GM15510 (cell line): Measurements from ENCODE around the gene RNF152.

ENCODE experiments used
- POLR2A ChIP-seq: IDR thresholded peaks from 3 replicates; pipeline ENCODE4 v1.6.1; 2011; ENCODE audit warnings: borderline replicate concordance; ENCODE audit not compliant: insufficient read length; ENCODE audit errors: extremely low read depth

Gene RNF152

DNA sequence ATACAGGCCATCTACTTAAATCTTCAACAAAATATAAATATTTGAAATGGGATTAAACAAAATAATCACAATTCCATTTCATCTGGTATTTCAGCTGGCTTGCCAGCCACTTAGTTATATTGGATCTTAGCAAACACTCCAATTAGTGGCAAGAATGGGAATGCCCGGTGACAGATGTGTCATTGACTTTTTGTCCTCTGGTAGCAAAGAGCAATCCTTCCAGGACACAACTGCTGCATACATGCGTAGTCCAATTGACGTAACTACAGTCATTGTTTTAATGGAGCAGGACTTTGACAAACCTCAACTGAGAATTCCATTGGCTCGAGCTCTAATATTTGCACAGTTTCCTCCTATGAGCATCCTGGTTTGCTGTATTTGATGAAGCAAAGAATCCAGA is 69.9 kb downstream of the RNF152 start:
- no peak for TF ChIP-seq POLR2A

DNA sequence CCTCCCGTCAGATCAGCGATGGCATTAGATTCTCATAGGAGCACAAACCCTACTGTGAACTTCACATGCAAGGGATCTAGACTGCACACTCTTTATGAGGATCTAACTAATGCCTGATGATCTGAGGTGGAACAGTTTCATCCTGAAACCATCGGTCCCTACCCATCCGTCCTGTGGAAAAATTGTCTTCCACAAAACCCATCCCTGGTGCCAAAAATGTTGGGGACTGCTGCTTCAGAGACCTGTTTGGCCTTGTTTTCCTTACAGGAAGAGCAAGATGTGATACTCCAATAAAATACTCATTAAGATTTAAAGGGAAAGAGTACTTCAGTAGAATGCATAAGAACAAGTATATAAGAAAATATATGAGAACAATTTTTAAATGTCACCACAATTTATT is 71.1 kb downstream of the RNF152 start:
- no peak for TF ChIP-seq POLR2A

DNA sequence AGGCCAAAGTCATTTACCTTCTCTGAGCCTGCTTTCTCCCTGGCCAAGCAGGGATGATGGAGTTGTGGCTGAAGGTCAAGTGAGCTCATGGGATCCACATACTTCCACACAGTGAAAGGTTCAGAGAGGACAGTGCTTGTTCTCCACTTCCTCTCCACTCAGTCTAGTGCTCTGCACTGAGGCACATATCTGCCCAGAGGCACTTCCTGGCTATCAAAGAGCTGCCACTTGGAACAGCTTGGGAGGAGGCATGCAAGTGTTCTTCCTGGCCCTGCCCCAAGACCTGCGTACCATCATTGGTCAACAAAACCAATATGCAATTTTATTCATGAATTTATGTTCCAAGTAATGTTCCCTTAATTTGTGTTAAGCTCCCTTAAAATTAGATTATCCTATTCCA is 71.9 kb downstream of the RNF152 start:
- TF ChIP-seq POLR2A = no peak

DNA sequence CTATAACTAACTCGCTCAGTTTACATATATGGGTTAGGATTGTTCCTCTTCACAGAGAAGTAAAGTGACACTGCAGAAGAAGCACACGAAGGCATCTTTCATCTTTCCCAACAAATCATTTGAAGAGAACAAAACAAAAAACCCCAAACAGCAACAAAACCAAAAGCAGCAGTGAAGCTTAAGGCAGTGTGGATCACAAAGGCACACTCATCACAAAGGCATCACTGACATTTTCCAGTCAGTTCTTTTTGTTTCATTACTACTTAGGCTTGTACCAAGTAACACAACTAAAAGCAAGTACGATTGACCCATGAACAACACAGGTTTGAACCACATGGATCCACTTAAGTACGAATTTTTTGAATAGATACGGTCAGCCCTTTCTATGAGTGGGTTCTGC is 75.7 kb downstream of the RNF152 start:
- TF ChIP-seq POLR2A = no peak

DNA sequence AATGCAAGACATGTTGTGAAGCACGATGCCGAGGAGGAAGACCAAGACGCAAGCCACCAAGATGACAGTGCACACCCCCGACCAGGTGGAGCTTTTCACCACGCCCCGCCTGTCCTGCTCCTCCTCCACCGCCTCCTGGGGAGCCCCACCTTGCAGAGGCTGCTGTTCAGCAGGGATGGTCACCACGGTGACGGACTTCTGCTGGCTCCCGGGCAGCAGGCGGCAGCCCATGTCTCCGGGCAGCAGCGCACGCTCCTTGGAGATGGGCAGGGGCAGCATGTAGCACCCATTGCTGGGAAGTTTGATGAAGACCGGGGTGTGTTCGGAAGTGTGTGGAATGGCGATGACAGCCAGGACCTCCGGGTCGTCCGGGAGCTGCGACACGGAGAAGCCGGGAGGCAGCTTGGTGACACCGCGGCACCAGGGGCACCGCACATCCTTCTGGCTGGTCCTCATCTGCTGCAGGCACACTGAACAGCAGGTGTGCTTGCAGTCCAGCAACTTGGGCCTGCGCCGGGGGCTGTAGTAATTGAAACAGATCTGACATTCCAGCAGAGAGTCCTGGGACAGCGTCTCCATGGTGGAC is 76.8 kb downstream of the RNF152 start:
- TF ChIP-seq POLR2A = no peak

DNA sequence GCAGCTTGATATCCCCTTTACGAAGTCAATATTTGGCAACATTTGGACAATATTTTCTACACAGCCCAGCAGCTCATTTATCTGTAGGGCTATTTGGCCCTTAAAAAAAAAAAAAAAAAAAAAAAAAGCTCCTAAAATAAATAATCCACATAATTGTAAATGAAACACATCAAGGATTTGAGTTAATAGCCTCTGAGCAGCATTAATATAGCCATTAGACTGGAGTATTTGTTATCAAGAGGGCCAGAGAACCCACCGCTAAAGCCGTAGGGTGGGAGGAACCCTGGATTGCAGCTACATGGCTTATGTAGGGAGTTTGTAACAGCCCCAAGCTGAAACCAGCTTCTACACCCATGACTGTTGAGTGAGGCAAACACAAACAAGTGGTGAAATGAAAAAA is 84.5 kb downstream of the RNF152 start:
- no peak for TF ChIP-seq POLR2A

DNA sequence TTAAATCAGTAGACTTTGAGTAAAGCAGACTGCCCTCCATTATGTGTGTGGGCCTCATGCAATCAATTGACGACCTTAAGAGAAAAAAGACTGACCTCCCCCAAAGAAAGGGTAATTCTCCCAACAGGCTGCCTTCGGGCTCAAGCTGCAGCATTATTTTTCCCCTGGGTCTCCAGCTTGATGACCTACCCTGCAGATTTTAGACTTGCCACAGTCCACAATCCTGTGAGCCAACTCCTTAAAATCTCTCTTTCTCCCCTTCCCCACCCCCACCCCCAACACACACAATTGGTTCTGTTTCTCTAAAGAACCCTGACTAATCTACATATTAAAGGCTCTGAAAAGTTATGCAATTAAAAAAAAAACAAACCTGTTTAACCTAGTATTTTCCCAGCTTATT is 89.4 kb downstream of the RNF152 start:
- no peak for TF ChIP-seq POLR2A

DNA sequence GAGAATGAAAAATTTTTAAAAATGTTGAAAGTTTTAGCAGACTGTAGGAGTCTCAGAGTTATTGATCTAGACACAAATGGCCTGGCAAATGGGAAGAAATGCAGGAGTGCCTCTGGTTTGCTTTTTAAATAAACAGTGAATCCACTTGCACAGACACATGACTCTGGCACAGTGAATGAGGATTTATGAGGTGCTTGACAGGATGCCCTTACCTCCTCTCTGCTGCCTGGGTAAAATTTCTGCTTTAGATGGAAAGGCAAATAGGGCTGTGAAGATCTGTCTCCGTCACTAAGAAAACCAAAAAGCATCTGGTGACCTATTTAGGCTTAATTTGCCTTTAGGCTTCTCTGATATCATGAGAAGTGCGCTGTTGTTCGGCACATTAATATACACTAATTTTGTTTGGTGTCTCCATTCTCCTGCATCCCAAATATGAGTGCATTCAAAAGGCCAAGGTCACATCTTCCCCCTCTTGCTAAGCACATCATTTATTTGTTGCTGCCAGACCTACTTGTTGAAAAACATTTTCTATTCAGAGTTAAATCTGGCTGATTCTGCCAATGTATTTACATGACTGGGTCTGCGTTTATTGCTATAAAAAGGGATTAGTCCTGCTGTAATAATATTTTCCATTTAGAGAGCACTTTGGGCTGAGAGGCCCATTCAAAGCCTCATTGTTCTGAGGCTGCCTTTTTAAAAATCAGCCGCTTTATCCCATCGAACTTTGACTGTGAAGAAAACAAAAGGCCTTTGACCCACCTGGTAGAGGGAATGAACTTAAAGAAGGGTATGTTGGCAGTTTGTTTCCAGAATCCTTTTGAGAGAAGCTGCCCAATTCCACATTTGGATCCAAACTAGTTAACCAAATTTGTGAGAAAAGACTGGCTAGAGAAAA is 94.9 kb downstream of the RNF152 start:
- no peak for TF ChIP-seq POLR2A

DNA sequence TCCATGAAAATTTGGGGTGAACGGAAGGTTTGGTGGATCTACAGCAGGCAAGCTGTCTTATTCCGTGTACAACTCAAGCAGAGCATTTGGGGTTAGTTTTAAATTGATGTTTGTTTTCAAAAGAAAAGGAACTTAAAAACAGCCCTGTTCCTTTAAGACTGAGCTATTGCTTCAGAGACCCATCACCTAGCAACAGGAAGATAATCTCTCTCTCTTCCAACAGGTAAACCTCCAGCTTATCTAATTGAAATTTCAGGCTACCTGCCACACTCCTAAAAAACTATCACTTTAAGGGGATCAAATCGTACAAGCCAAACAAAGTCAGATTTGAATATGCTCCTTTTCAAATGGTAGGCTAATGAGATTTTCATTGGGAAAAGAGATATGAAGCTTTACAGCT is 101.8 kb downstream of the RNF152 start:
- TF ChIP-seq POLR2A = no peak

DNA sequence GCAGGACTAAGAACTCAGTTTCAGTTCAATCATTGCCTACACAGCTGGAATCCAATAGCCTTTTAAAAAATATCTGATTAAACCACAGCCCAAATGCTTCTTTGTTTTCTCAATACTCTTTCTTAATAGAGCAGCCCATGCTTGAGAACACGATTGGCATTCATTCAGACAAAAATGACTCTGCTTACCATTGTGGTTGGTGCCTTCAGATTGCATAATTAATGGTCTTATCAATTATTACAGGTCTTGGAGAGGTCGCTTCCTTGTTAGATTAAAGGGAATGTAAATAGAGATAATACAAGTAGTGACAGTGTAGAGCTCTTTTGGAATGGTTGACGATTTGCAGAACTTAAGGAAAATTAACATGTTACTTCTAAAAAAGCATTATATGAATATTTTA is 107.2 kb downstream of the RNF152 start:
- TF ChIP-seq POLR2A = no peak

DNA sequence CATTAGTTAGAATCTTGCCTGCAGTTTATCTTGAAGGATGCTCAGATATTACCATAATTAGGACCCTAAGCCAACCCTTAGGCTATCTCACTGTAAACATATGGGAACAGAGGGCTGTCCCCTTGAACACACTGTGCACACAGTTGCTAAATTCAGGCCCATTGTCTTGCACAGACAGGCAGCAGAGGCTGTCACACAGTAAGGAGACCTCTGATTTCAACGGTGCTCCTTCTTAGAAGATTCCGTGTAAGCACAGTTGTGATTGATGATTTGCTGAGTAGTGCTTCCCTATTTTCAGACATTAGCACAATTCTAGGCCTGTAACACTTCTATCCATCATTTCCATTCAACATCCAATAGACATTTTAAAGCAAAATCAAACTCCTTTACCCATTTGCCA is 108.0 kb downstream of the RNF152 start:
- no peak for TF ChIP-seq POLR2A

DNA sequence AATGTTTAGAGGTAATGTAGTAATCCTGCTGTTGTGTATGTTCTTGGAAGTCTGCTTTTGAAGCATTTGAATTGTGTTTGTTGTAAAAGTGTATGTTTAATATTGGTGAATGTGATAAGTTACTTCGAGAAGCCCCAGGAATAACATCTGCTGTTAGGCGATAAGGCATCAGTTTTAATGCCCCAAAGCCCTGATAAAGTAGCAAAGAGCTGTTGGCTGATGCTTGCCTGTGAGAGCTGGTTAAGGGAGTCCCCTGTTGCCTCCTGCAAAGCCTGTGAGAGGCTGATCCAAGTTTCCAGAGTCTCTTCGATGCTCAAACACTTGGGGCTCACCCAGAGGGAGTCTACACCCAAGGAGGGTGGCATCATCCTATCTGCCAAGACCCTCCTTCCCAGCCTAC is 110.3 kb downstream of the RNF152 start:
- TF ChIP-seq POLR2A = no peak

DNA sequence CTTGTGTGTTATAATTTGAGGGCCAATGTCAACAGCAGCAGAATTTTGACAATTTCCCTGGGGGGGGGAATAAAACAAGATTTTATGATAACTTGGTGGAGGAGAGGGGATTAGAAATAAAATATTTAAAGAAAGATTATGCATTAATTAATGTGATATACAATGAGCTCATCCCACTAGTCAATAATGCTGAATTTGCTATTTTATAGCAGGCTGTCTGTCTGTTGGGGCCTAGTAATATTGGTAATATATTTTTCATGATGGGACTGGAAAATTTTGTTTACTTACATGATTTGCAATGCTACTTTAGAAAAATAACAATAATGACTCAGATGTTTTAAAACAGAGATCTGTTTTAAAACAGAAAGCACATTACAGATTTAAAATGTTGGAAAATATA is 118.0 kb downstream of the RNF152 start:
- TF ChIP-seq POLR2A = no peak

DNA sequence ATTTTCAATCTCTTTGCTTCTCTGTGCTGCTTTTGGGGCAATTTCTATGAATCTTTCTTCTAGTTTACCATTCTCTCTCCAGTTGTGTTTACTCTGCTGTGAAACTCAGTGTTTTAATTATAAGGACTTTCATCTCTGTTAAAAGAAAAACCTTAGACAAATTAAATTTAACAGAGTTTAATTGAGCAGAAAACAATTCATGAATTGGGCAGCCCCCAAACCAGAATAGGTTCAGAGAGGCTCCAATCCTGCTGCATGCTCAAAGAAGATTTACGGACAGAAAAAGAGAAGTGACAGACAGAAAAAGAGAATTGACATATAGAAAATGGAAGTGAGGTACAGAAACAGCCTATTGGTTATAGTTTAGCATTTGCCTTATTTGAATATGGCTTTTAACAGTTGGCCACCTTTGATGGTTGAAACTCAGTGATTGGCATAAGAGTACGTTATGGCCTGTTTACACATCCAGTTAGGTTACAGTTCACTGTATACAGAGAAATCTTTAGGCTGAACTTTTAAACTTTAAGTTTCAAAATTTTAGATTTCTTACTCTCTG is 120.4 kb downstream of the RNF152 start:
- no peak for TF ChIP-seq POLR2A

DNA sequence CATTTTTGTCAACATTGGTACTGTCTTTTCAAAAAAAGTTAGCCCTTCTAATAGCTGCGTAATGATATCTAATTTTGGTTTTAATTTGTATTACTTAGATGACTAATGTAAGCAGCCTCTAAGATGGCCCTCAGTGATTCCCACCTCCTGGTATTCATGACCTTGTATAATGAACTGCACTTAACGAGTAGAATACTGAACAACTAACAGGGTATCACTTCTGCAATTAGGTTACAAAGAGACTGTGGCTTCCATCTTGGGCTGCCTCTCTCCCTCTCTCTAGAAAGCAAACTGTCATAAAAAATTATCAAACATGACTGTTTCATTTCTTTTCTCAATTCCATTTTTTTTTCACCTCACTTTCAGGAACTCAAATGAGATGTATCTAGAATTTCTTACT is 120.9 kb downstream of the RNF152 start:
- TF ChIP-seq POLR2A = no peak

DNA sequence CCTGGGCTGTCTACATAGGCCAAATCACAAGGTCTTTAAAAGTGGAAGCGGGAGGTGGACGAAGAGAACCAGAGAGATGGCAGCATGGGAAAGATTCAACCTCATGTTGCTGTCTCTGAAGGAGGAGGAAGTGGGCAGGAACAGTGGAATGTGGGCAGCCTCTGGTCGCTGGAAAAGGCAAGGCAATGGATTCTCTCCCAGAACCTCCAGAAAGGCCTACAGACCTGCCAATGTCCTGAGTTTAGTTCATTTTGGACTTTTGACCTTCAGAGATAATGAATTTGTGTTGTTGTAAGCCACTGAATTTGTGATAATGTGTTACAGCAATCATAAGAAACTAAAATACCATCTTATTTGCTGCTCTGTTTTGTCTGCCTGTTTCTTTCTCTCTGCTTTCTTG is 122.5 kb downstream of the RNF152 start:
- no peak for TF ChIP-seq POLR2A
